ENCODE data around the gene ERCC3. TPM values are rescaled to one million over a fixed set of nuclear protein-coding genes. Genes with fewer than 3 reads are reported as not detected.

ERCC3 gene
- total RNA-seq, 1 experiment from 2014 or later = 60.8 TPM

- no peak overlapping the region for H3K4me2 ChIP-seq (ENCODE audit: insufficient read depth, insufficient read length, low read length)
- TF ChIP-seq CTCF (conservative IDR thresholded peaks at IDR 0.05) = no peak
- H4K20me1 ChIP-seq (ENCODE audit: control insufficient read depth, insufficient read depth, insufficient read length) = no peaks in the 10 kb centered on the region
- no peaks in the 10 kb centered on the region for H3K9me3 ChIP-seq (ENCODE audit: control insufficient read depth, low read depth, low read length)
- no peak overlapping the region for H3K14ac ChIP-seq (ENCODE audit: insufficient read depth, low read length)
- H3K27me3 Mint-ChIP-seq (ENCODE audit: low read depth) = no peaks in the 10 kb centered on the region
- no peak overlapping the region for H3K56ac ChIP-seq (ENCODE audit: insufficient read length, low read depth, low read length)
- no peaks in the 10 kb centered on the region for H3K4me1 ChIP-seq (ENCODE audit: insufficient read depth, low read length)
- H2BK5ac ChIP-seq (ENCODE audit: insufficient read length, low read length) = no peak overlapping the region
- no peak overlapping the region for H2BK120ac ChIP-seq (ENCODE audit: low read depth, low read length, poor library complexity, severe bottlenecking)
- H4K91ac ChIP-seq (ENCODE audit: insufficient read length, low read depth, low read length) = no peak overlapping the region
- H3K23me2 ChIP-seq (ENCODE audit: insufficient read length, low read depth, low read length, poor library complexity, severe bottlenecking) = no peaks in the 10 kb centered on the region
- no peaks in the 10 kb centered on the region for H3K27me3 ChIP-seq (ENCODE audit: insufficient read depth, low read length)
- no peak overlapping the region for H3K18ac ChIP-seq (ENCODE audit: insufficient read length, low read depth, low read length)
- no peak overlapping the region for H3K27ac Mint-ChIP-seq
- H2BK15ac ChIP-seq (ENCODE audit: low read depth, low read length) = no peak overlapping the region
- no peak overlapping the region for H3K23ac ChIP-seq (ENCODE audit: insufficient read length, low read depth, low read length)
- H3K4me3 Mint-ChIP-seq = no peak overlapping the region
- peaks cover 10% of the 10 kb centered on the region for H3K79me1 ChIP-seq (ENCODE audit: insufficient read depth, low read depth, low read length, poor library complexity, severe bottlenecking)
- H2AK5ac ChIP-seq (ENCODE audit: insufficient read length, low read length) = no peak overlapping the region
- H2BK20ac ChIP-seq (ENCODE audit: low read depth, low read length, poor library complexity, severe bottlenecking) = no peak overlapping the region
- no peaks in the 10 kb centered on the region for H3K9me3 Mint-ChIP-seq
- no peak overlapping the region for H4K8ac ChIP-seq (replicated peaks; ENCODE audit: insufficient read length, low read depth, low read length)
- H2AFZ ChIP-seq (ENCODE audit: low read length) = no peak overlapping the region
- no peaks in the 10 kb centered on the region for H3K4me1 Mint-ChIP-seq
- H4K5ac ChIP-seq (ENCODE audit: insufficient read length, low read depth, low read length) = no peak overlapping the region
- H3K27ac ChIP-seq (ENCODE audit: insufficient read length, low read depth, low read length) = no peak overlapping the region
- no peaks in the 10 kb centered on the region; the same call in 1 of the 2 replicates for H3K79me2 ChIP-seq (ENCODE audit: insufficient read depth, low read length)
- no peak overlapping the region for H2BK12ac ChIP-seq (ENCODE audit: insufficient read length, low read depth, low read length)
- H3K4ac ChIP-seq (ENCODE audit: low read depth, low read length) = no peak overlapping the region
- H3K36me3 Mint-ChIP-seq (ENCODE audit: insufficient read depth in 1 of 3, low read depth in 3 of 3) = peaks cover 0 to 22% (median 10%) of the 10 kb centered on the region in 3 experiments; a peak in 5 of 7 replicates
- no peak overlapping the region for H3K9ac ChIP-seq (ENCODE audit: extremely low read depth, insufficient read length, low read length)
- WGBS (ENCODE audit: extremely low coverage, insufficient read length, low lambda C conversion rate) = no CpG with 5 or more reads among the region's 1 CpG
- H3T11ph ChIP-seq (ENCODE audit: low read length) = no peak overlapping the region
- no peak for DNase-seq
These were observed 48.2 kb upstream of the ERCC3 start for GRCh38 chr2:127342101-127342500.
